Measurements from ENCODE around the gene WWC2.

The WWC2 gene

DNA sequence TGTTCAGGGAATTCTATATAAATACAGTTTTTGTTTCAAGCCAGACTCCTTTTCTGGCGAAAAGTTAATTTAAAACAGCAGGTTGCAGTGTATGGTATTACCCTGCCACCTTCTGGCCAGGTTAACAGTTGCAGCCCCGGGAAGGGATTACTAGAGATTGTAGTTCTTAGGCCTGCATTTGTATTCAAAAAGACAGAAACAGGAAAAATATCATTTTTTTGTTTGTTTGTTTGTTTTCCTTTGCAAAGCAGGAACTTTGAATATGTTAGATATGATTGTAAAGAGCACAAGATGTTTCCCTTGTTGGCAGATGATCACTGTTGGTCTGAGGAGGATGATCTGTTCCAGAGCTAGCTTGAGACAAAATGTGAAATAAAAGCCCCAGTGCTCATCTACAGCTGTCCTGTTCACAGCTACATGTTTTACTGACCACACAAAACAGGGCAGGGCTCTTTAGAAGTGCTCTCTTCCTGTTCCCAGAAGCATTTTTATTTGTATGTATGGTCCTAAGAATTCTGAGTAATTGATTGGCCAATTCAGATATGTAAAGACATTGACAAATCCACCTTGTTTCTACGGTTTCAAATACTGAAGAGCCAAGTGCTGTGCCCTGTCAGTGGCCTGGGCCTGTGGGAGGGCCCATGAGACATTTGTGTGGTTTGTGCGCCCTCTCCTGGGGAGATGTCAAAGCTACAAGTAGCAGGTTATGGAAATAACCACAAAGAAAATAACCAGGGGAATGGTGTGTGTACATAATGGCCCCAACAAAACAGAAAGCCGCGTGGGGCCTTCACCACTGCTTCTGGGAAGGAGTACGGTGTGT is 163.1 kb downstream of the WWC2 start:
- DNase-seq, result peak; percentile 54

DNA sequence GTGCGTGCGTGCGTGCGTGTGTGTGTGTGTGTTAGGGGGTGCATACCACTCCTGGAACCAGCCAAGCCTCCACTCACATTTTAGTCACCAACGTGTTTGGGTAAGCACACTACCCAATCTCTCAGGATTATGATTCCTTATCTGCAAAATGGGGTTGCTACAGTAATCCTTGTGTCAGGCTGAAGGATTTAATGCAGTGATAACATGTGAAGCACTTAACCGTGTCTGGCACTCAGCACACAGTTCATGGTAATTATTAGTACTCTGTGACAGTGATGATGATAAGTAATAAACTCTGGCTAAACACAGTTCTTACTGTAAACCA is 163.7 kb downstream of the WWC2 start:
- DNase-seq, result no peak

DNA sequence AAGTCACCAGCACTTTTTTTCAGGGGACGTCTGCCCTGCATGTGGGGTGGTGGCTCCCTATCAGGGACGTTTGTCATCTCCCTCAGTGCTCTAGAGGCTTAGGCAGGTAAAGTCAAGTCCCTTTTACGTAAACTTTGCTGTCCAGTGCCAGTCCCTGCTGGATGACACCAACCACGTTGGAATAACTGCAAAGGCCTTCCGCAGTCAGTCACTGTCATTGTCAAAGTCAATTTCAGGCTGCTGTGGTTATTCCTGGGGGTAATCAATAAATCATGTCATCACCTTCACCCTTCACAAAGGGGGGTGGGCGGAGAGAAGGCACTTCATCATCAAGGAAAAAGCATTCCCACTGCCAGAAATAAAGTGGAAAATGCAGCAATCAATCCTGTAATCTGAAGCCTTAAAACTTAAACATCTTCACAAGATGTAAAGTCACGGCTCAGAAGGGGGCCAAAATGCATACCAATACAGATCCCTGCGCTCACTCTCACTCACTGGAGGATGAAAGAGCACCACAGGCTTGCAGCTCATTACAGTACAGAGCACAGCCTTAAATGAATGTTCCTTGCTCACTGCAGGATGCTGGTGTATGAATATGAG is 164.8 kb downstream of the WWC2 start:
- DNase-seq, result no peak

DNA sequence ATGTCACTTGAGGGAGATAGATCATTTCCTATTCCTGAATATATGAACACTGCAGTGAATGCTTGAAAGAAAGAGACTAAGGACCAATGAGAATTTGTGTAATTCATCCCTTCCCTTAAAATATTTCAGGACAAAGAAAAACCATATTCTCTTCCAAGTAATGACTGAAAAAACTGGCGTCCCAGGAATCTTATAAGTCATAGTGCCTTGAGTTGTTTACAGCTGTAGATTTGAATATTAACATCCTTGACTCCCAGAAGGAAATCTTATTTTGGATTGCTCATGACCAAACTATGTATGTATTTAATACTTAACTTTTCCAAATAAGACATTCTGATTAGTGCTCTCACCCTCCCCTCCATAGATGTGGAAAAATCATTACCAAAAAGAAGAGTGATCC is 165.6 kb downstream of the WWC2 start:
- DNase-seq, result no peak

DNA sequence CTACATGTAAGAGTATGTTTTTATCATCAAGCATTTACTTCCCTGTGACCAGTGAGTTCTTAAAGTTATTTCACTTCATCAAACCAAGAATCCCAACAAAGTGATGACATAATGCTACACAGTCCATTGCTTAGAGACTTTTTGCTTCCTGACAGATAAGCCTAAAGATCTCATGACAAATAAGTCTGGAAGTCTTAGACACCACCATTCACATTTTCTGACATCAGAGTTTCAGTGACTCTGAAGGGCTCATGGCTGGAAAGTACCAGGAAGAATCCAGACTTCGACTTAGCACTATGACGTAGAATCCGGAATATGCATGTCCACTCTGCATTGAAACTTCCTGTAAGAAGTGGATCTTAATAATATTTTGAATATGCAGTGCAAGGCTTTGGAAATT is 167.3 kb downstream of the WWC2 start:
- DNase-seq, result no peak

DNA sequence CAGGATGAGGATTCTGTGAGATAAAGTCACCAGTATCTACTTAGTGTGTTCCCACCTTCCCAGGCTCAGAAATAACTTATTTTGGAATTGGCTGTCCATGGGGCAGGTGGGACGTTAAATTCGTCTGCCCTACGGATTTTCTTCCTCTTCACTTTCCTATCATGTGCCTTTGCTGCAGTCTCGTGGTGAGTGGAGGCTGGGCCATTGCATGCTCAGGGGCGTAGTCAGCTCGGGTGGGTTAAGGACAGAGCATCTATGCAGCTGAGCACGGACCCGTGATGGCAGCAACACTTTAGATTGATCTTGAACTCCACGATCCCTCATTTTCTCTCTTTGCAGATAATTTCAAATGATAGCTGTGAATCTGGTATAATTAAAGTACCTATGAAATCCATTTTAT is 169.5 kb downstream of the WWC2 start:
- DNase-seq, result no peak

DNA sequence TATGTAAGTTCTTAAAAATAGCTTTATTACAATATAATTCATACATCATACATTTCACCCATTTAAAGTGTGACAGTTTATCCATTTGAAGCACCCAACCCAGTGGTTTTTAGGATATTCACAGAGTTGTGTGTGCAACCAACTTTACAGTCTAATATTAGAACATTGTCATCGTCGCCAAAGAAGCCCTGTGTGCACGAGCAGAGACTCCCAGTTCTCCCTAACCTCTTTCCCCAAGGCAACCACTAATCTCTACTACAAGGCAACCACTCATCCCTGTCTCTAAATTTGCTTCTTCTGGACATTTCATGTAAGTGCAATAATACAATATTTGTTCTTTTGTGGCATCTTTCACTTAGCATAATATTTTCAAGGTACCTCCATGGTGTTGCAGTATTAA is 173.3 kb downstream of the WWC2 start:
- DNase-seq, result no peak

DNA sequence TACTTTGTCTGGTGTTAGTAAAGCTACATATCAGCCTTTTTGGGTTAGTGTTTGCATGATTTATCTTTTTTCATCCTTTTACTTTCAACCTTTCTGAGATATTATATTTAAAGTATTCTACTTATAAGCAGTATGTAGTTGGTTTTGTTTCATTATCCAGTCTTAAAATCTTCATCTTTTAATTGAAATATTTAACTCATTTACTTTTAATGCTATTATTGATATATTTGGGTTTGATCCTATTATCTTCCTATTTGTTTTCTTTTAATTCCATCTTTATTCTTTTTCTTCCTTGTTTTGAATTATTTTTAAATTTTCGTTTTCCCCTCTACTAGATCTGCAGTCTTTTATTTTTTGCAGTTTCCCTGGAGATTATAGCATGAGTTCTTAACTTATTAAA is 177.0 kb downstream of the WWC2 start:
- no peak for DNase-seq

DNA sequence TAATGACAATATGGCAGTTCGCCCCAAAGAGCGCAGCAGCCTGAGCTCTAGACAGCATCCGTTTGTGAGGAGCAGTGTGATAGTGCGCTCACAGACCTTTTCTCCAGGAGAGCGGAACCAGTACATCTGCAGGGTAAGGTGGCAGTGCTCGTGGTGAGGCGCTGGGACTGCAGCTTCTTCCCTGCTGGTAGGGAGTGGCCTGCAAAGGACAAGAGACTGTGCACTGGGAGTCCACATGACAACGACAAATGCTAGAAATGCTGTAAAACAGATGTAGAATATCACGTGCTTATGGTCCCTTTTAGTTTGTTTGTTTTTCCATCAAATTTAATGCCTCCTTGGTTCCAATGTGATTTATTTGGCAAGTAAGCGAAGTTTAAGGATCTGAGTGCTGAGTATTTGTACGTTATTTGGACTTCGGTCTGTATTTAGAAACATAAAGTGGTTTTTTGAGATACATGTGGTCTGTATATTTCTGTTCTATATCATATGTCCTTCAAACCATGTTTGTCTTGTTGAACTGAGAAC is 185.3 kb downstream of the WWC2 start:
- peak; percentile 50 for DNase-seq

DNA sequence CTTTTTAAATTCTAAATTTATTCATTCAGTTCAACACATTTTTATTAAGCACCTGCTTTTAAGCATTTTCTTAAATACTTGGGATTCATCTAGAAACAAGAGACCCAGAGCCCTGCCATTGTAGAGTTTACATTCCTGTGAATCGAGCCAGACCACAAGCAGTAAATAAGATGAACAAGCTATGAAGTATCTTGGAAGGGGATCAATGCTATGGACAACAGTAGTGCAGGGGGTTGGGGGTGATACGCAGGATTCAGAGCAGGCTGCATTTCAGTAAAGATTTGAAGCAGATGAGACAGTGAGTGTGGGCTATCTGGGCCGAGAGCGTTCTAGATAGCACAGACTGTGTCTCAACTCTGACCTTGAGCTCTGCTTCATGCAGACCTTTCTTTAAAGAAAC is 185.9 kb downstream of the WWC2 start:
- no peak for DNase-seq

DNA sequence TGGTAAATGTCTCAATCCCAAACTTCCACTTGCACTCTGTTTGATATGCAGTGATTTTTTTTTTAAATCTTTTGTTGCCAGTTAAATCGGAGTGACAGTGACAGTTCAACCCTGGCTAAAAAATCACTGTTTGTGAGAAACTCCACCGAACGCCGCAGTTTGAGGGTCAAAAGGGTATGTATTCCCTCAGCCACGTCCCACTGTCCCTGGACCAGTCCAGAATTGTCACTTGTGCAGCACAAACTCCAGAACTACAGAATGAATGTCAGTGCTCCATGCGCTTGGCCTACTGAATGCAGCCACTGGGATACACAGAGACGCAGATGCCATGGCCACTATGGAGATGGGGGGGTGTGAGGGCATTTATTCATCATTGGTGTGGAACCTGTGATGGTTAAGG is 186.8 kb downstream of the WWC2 start:
- DNase-seq, result no peak

DNA sequence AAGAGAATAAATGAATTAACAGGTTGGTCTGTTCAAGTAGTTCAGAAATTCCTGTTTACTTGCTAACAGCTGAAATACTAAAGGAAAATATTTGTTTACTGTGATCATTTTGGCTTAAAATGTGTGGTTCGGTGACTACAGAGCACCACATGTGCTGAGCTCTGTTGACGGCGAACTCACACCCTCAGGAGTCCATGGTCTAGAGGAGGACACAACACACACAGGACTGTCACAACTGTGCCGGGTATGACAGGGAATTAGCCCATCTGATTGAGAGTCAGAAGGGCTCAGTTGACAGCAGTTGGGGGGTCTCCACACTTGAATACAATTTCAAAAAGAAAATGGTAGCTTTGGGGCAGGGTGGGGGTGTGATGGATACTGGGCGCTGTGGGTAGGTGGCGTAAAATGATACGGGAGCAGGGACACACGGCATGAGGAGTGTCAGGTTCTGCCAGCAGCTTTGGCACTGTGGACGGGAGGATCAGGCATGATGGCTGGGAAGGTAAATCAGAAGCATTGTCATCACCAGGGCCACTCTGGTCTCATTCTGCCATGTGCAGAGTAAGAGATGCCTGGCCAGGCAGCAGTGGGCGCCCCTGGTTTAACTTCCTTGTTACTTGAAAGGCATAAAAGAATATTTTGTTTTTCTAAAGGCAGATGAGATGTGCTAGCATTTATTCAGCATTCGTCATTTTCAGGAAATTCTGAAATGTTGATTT is 187.7 kb downstream of the WWC2 start:
- no peak for DNase-seq

DNA sequence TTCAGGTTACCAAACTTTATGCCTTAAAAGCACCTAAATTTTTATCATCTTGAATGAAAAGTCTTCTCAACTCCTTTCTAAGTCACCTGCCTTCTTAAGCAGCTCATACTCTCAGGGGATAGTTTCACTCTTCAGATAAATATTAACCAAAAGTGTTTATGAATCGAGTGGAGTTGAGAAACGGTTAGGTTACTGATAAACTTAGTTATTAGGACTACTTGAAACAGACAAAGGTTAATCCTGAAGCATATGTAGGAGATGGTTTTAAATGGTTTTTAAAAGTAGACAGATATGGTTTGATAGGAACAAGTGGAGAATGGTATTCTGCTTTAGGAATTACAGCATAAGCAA is 188.2 kb downstream of the WWC2 start:
- DNase-seq, result no peak

DNA sequence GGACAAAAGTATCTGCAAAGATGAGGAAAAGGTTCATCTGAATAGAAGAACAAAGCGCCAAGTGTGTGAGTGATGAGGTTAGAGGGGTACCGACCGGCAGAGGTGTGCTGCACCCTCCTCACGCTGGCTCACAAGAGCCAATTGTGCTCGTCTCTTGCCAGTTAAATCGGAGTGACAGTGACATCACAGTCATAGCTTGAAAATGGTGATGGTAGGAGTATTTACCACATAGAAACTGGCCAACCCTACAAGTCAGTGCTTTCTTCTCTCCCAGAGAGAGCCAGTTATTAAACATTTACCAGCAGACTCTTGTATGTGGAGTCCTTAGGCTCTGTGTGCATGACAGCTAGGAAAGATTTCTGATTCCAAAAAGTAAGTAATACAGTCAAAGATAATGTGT is 188.6 kb downstream of the WWC2 start:
- DNase-seq, result no peak

DNA sequence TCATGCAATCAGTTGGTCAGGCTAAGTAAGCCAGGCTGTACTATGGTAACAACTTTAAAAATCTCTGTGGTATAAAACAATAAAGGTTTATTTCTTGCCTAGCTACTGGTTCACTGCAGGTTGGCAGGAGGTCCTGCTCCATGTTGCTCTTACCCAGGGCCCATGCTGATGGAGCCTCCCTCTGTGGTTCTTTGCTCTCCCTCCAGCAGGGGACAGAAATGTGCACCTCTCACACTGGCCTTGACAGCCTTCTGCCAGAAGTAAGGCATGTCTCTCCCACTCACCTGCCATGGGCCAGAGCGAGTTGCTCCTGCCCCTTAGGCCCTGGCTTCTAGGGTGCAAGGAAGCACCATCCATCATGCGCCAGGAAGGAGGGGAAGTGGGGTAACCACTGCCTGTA is 189.9 kb downstream of the WWC2 start:
- DNase-seq, result no peak

DNA sequence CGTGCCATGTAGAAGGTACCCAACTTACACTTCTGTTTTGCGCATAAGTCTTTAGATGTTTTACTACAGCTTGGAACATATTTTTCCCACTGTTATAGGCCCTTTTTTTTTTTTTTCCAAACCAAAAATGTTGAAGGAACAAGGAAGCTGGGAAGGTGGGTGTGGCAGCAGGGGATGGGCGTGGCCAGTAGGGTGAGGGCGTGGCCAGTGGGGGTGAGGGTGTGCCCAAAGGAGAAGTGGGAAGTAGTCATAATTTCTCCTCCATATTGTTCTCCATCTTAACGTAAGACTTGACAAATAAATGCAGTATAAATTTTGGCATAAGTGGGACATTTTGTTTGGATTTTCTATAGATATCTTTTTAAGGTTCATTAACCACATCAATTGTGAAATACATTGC is 190.6 kb downstream of the WWC2 start:
- no peak for DNase-seq

DNA sequence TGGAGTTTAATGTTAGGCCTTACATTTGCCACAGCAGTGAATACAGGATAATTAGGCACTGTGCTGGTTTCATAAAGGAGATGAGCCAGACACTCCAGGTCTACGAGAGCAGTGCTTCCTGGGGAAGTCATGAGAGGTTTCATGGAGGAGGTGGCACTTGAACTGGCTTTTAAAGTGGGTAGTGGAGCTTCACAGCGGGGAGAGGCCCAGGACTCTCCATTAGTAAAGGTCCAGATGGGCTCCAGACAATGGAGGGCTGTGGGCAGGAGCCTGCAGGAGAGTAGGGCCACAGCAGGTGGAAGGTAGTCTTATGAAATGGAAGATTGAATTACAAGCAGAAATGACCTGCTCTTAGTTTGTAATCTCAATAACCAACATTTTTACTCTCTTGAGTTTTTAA is 192.0 kb downstream of the WWC2 start:
- peak; percentile 51 for DNase-seq

DNA sequence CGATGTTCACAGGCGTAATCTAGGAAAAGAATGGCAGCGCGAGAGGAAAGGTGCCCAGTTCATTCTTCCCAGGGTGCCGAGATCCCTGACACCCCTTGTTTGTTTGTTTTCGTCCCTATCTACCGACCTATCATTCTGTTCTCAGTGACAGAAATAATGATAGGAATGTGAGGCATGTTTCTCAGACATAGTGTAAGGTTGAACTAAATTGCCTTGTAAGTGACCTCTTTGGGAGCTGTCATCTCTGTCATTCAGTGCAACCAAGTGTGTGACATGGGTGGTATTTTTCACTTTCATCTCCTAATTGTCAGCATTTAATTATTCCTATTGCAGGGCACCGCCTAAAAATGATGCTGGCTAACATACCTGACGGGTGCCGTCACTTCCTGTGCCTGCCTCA is 196.7 kb downstream of the WWC2 start:
- no peak for DNase-seq

DNA sequence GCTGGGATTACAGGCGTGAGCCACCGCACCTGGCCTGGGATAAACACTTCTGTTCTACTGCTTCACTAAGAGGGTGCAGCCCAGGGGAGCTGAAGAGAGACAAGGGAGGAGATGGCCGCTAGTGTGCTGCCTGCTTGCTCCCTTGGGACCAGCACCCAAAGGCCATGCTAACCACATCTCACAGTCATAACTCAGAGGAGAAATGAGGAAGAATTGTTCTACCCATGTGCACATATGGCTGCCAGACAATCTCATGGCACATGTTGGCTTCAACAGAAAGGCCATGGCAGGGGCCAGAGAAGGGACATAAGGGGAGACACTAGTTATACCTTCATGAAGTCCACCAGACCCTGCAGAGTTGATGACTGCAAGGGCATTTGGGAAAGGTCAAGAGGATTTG is 198.6 kb downstream of the WWC2 start:
- DNase-seq, result no peak

DNA sequence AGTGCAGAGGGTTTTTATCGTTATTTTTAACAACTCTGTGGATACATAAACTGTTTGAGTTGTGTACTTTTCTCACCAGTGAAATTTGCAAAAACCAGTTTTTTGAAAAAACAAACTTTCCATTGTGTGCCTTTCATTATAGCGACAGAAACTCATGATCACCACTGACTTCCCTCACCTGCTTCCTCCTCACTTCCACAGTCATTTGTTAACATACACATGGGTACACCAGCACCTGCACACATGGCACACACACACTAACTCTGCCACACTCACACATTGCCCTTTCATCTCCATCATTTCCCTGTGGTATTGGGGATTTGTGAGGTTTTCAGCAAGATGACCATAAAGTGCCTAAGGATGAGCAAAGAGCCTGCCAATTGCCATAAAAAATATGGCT is 200.4 kb downstream of the WWC2 start:
- DNase-seq, result no peak

DNA sequence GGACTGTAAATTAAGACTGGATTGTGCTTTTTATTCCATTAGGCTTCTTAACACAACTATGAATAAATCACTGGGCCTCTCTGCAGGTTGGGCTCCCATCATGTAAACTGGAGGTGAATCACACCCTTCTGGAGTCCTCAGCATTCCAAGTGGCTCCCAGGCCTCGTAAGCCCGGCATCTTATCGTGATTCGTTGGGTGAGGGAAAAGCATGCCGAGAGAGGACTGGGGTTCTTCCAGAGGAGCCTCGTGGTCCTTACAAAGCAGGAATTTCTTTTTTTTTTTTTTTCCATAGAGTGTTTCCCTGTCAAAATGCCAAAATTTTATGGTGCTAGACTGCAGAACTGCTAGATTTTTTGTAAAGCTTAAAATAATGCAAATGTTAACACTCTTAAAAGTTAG is 201.0 kb downstream of the WWC2 start:
- DNase-seq, result no peak

DNA sequence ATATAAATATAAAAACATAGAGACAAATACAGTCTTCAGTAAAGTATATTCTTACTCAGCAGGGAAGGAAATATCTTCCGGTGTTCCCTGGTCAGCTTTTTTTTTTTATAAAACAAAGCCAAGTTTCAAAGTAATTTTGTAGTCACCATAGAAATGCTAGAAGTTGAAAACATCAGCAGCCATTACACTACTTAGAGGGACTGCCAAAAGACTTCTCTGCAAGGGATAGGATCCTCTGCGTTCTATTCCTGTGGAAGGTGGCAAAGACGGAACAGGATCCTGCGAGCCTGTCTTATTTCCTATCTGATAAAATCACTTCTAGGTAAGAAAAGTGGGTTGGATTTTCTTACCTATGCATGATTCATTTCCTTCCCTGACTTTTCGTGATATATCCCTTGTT is 201.6 kb downstream of the WWC2 start:
- no peak for DNase-seq

DNA sequence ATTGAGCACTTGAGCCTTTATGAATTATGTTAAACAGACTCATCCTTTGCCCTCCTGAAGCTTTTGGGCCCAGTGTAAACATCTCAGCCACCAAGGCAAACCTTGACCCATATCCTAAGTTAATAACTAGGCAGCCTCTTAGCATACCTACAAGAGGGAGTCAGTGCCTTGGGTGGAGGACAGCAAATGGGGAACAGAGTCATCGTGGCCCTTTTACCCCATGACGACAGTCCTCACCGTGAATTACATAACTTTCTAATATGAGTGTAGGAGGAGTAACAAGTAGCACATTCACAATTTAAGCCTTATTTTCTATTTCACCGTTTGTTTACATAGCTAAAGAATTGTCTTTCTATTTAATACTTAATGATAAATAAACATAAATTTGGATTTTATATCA is 204.2 kb downstream of the WWC2 start:
- DNase-seq, result no peak

DNA sequence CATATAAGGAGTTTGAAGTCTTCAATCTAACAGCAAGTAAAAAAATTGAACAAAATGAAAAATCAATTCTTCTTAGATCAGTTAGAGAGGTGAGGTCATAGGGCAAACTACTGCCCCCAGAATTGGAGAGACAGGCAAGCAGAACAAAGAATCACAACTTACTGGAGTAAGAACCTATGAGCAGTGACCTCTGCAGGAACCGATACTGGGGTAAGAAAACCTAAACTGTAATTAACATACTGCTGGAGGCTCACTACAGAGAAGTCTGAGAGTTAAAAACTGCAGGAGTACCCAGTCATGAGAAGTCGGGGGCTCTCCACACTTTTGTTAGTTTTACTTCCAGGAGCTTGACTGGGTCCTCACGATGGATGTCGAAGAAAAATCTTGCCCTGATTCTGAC is 205.0 kb downstream of the WWC2 start:
- DNase-seq, result no peak

Data from NCI-H1092 treated with DMSO at 0.1 percent for 48 hours (cell line).